ENCODE results near the gene CNNM3.

Gene CNNM3

GRCh38 chr2:96874198-96874831, 58.2 kb downstream of the CNNM3 start:
- Histone ChIP-seq H3K79me2 (ENCODE audit: insufficient read depth, low read length) (no peaks in the 10 kb centered on the region), H2AFZ (ENCODE audit: low read depth, low read length, severe bottlenecking) (no peak overlapping the region), H3K27me3 (ENCODE audit: low read length) (no peaks in the 10 kb centered on the region), H3K9me3 (ENCODE audit: insufficient read depth, low read length) (no peaks in the 10 kb centered on the region), H3K4me3 (ENCODE audit: insufficient read depth, low read length, poor library complexity, severe bottlenecking) (no peak overlapping the region), H3K9ac (ENCODE audit: low read length) (no peak overlapping the region), H3K4me2 (ENCODE audit: low read depth, low read length, poor library complexity, severe bottlenecking) (no peak overlapping the region), H3K36me3 (ENCODE audit: low read length) (no peaks in the 10 kb centered on the region), H3F3A (ENCODE audit: insufficient read depth) (no peaks in the 10 kb centered on the region), H3K9me2 (replicated peaks; ENCODE audit: insufficient read depth, low read length) (no peaks in the 10 kb centered on the region), H3K27ac (ENCODE audit: low read depth, low read length) (no peak overlapping the region), H4K20me1 (ENCODE audit: low read depth, low read length) (no peaks in the 10 kb centered on the region)
- TF ChIP-seq CTCF (IDR thresholded peaks at IDR 0.05; ENCODE audit: insufficient read depth, low read length, poor library complexity, severe bottlenecking) (no peak), EZH2phosphoT487 (conservative IDR thresholded peaks at IDR 0.05; ENCODE audit: low read length) (no peak)

GRCh38 chr2:96875498-96876268, 59.6 kb downstream of the CNNM3 start:
- H3K79me2 ChIP-seq (ENCODE audit: insufficient read depth, low read length): no peaks in the 10 kb centered on the region
- H3K27ac ChIP-seq (ENCODE audit: low read depth, low read length): no peak overlapping the region
- no peak overlapping the region for H2AFZ ChIP-seq (ENCODE audit: low read depth, low read length, severe bottlenecking)
- no peaks in the 10 kb centered on the region for H3K9me3 ChIP-seq (ENCODE audit: insufficient read depth, low read length)
- no peaks in the 10 kb centered on the region for H3K9me2 ChIP-seq (replicated peaks; ENCODE audit: insufficient read depth, low read length)
- no peaks in the 10 kb centered on the region for H4K20me1 ChIP-seq (ENCODE audit: low read depth, low read length)
- no peak overlapping the region for H3K4me3 ChIP-seq (ENCODE audit: insufficient read depth, low read length, poor library complexity, severe bottlenecking)
- no peaks in the 10 kb centered on the region for H3K36me3 ChIP-seq (ENCODE audit: low read length)
- no peak overlapping the region for H3K4me2 ChIP-seq (ENCODE audit: low read depth, low read length, poor library complexity, severe bottlenecking)
- no peaks in the 10 kb centered on the region for H3K27me3 ChIP-seq (ENCODE audit: low read length)
- no peak for TF ChIP-seq CTCF (IDR thresholded peaks at IDR 0.05; ENCODE audit: insufficient read depth, low read length, poor library complexity, severe bottlenecking)
- no peak for TF ChIP-seq EZH2phosphoT487 (conservative IDR thresholded peaks at IDR 0.05; ENCODE audit: low read length)
- no peak overlapping the region for H3K9ac ChIP-seq (ENCODE audit: low read length)
- no peaks in the 10 kb centered on the region for H3F3A ChIP-seq (ENCODE audit: insufficient read depth)

- Histone ChIP-seq H3K4me3 (ENCODE audit: insufficient read depth, low read length, poor library complexity, severe bottlenecking) (no peak overlapping the region), H3K9me3 (ENCODE audit: insufficient read depth, low read length) (no peaks in the 10 kb centered on the region), H3K27me3 (ENCODE audit: low read length) (no peaks in the 10 kb centered on the region), H3F3A (ENCODE audit: insufficient read depth) (no peaks in the 10 kb centered on the region), H3K4me2 (ENCODE audit: low read depth, low read length, poor library complexity, severe bottlenecking) (no peak overlapping the region), H3K9ac (ENCODE audit: low read length) (no peak overlapping the region), H2AFZ (ENCODE audit: low read depth, low read length, severe bottlenecking) (no peak overlapping the region), H3K9me2 (replicated peaks; ENCODE audit: insufficient read depth, low read length) (no peaks in the 10 kb centered on the region), H4K20me1 (ENCODE audit: low read depth, low read length) (no peaks in the 10 kb centered on the region), H3K36me3 (ENCODE audit: low read length) (no peaks in the 10 kb centered on the region), H3K27ac (ENCODE audit: low read depth, low read length) (no peak overlapping the region), H3K79me2 (ENCODE audit: insufficient read depth, low read length) (no peaks in the 10 kb centered on the region)
- no peak for TF ChIP-seq CTCF (IDR thresholded peaks at IDR 0.05; ENCODE audit: insufficient read depth, low read length, poor library complexity, severe bottlenecking)
- TF ChIP-seq EZH2phosphoT487 (conservative IDR thresholded peaks at IDR 0.05; ENCODE audit: low read length): no peak
Measured at GRCh38 chr2:96876269-96877041, 60.4 kb downstream of the CNNM3 start.
